Stomach (tissue), 4 donors: Measurements from ENCODE around the gene TMEM139.

Experiments used
- CTCF ChIP-seq, 7 experiments: fragments of 450-650 bp in 4 of 7; fragments of 200-600 bp in 3 of 7; sonication (generic) in 3 of 7; IDR thresholded peaks; one replicate each; pipeline ENCODE4 v1.5.1; 2016 to 2019; ENCODE audit warnings: antibody characterized with exemption in 7 of 7, control low read depth in 2 of 7, mild to moderate bottlenecking in 1 of 7
- EP300 ChIP-seq: sonication (generic); formaldehyde crosslinking; IDR thresholded peaks from one replicate; pipeline ENCODE4 v1.6.1; 2017; ENCODE audit warnings: antibody characterized with exemption
- POLR2A ChIP-seq, 4 donors: fragments of 450-650 bp; IDR thresholded peaks; one replicate each; pipeline ENCODE4 v1.6.1; 2016; ENCODE audit warnings: antibody characterized with exemption in 4 of 4, control low read depth in 2 of 4, mild to moderate bottlenecking in 1 of 4, moderate library complexity in 1 of 4
- POLR2AphosphoS5 ChIP-seq, 3 donors: sonication (generic); formaldehyde crosslinking; IDR thresholded peaks; one replicate each; pipeline ENCODE4 v1.6.1; 2016; ENCODE audit warnings: antibody characterized with exemption in 3 of 3

- TF ChIP-seq CTCF (IDR thresholded peaks at IDR 0.05) (no peak), POLR2A (IDR thresholded peaks at IDR 0.05) (no peak), EP300 (no peak), POLR2AphosphoS5 (IDR thresholded peaks at IDR 0.05) (no peak)
Observed at GRCh38 chr7:143286522-143286890, 1.7 kb downstream of the TMEM139 start.
